Stimulated activated CD4-positive, alpha-beta T cell treated with anti-CD3 and anti-CD28 coated beads, Interleukin-1b, Interleukin-23, amount 100 ng/mL, for 1 hour (primary cell): ENCODE measurements around the gene MELTF.
"Not testable (repeated sequence)": the region's sequence is repeated elsewhere in the genome, so short reads cannot be mapped to it uniquely, and the experiment has no call there.

Experiments used
- DNase-seq, 2 donors: peaks; one replicate each; pipeline ENCODE4 v3.0.0-alpha.2; 2020; ENCODE audit warnings: low read depth in 2 of 2

MELTF gene

GRCh38 chr3:197029511-197030167 lies at the start of gene MELTF:
Gene MELTF, minus strand, starts transcription at chr3:197029817. Its CDS starts 115 bp downstream, at chr3:197029702.
- DNase-seq: peak; percentile 17 to 65

- no peak for DNase-seq
Measured at GRCh38 chr3:197076415-197076814, 46.8 kb upstream of the MELTF start.

DNA sequence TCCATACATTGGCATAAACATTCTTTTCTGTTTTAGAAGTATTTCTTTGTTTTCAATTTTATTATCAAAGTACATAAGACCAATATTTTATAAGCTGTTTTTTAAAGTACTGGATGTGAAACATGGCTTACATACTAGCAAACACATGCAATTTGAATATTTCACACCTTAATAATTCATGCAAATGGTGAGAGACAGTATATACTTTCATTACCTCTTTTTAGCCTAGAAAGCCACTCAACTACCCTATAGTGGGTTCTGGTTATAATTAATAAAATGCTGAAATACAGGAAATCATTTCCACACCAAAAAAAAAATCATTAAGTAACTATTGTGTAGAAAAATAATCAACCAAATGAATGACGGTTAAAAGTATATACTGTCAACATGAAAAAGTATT lies 38.5 kb upstream of the MELTF start:
- DNase-seq: no peak

DNA sequence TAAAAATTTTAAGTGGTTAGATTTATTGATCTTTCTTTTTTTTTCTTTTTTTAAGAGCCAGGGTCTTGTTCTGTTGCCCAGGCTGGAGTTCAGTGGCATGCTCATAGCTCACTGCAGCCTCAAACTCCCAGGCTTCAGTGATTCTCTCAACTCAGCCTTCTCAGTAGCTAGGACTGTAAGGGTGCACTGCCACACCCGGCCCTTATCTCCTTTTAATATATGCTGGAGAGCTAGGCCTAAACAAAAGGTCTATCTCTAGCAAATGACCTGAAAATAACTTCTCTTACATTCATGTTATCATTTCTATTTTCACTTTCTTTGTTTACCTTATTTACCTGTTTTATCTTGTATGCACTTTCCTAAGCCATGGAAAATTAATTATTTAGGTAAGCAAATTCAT lies 35.2 kb upstream of the MELTF start:
- no peak for DNase-seq

- no peak for DNase-seq
Measured at GRCh38 chr3:197062446-197062845, 32.8 kb upstream of the MELTF start.

GRCh38 chr3:197051637-197052036 lies 22.0 kb upstream of the MELTF start:
- DNase-seq: not testable (repeated sequence)

GRCh38 chr3:197050511-197050910 lies 20.9 kb upstream of the MELTF start:
- DNase-seq: no peak

DNA sequence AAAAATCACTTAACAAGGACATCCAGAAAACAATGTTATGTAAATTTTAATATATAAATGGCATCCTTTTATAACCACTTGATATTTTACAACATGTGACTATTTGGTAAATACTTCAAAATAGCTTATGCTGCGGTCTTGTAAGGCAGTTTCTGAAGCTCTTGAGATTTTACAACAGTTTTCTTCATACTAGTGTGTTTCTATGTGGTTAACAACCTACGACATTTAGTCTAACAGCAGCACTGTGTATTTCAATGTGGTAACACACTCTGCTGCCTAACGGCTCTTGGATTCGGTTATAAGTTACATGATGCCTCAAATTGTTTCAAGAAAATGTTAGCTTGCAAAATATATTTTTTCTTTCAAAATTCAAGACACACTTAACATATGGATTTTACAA lies 12.9 kb upstream of the MELTF start:
- no peak for DNase-seq

- DNase-seq: no peak
Measured at GRCh38 chr3:197041875-197042488, 12.4 kb upstream of the MELTF start.

DNA sequence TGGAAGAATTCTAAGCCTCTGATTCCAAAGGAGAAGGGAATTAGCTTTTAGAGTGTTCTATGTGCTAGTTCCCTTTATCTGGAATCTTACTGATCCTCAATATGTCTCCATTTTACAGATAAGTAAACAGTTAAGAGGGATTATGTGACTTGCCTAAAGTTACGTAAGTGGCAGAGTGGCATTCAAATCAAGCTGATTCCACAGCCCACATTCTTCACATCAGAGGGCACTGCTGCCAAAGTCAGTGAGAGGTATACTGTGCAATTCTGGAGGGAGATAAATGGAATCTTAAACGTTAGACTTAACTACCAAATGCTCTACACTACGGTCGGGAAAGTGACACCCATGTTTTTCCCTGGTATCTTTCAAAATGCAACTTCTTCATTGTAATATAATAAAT lies 11.0 kb upstream of the MELTF start:
- no peak for DNase-seq

DNA sequence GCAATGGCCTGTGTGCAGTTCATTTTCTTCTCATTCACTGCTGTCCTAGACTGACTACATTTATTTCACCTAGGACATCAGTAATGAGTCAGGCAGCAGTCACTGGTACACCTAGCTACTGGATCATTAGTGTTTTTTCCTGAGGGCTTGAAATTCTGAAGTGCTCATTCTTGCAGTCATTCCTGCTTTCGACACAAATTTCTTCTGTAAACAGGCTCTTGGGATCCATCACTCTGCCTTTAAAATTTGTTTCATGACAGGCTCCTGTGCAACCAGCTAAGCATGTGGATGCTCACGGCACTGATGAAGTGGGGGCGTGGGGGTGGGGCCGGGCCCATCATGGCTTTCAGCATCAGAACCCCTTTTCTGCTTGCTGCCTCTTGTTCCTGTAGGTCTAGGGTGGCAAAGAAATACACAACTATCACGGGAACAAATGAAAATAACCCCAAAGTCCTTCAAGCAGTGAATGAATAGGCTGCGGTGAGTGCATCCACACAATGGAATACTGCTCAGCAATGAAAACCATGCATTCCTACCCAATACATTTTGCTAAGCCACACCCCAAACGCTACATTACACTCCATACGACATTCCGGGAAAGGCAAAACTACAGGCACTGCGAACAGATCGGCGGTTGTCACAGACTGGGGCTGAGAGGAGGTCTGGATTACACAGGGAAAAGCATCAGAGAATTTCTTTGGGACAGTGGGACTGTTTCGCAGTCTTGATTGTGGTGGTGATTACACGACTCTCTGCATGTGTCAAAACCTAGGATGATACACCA lies 9.3 kb upstream of the MELTF start:
- no peak for DNase-seq

DNA sequence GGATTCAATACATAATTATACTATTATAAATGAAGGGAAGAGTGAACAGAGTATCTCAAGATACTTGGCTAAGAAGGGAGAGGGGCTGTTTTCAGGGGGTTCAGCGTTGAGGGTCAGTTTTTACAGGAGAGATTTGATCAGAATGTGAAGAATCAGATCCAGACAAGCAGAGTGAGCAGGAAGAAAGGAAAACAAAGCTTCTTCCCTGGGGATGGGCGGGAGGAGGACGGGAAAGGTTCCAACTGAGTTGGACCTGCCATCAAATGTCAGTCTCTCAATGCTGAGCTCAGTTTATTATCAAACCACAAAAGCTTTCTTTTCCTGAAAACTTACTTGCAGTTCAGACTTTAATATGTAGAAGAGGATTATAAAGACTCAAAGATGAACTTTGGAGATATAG lies 6.0 kb upstream of the MELTF start:
- DNase-seq: no peak

DNA sequence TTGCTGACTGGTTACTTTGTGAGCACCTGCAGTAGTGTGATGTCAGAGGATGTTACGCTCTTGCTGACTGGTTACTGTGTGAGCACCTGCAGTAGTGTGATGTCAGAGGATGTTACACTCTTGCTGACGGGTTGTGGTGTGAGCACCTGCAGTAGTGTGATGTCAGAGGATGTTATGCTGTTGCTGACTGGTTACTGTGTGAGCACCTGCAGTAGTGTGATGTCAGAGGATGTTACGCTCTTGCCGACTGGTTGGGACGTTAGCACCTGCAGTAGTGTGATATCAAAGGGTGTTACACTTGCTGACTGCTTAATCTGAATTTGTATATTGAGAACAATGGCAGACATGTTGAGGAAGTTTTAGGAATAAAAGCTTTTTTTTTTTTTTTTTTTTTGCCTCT lies 5.2 kb upstream of the MELTF start:
- not testable (repeated sequence) for DNase-seq

GRCh38 chr3:197033764-197034163 lies 4.1 kb upstream of the MELTF start:
- DNase-seq: not testable (repeated sequence)

DNA sequence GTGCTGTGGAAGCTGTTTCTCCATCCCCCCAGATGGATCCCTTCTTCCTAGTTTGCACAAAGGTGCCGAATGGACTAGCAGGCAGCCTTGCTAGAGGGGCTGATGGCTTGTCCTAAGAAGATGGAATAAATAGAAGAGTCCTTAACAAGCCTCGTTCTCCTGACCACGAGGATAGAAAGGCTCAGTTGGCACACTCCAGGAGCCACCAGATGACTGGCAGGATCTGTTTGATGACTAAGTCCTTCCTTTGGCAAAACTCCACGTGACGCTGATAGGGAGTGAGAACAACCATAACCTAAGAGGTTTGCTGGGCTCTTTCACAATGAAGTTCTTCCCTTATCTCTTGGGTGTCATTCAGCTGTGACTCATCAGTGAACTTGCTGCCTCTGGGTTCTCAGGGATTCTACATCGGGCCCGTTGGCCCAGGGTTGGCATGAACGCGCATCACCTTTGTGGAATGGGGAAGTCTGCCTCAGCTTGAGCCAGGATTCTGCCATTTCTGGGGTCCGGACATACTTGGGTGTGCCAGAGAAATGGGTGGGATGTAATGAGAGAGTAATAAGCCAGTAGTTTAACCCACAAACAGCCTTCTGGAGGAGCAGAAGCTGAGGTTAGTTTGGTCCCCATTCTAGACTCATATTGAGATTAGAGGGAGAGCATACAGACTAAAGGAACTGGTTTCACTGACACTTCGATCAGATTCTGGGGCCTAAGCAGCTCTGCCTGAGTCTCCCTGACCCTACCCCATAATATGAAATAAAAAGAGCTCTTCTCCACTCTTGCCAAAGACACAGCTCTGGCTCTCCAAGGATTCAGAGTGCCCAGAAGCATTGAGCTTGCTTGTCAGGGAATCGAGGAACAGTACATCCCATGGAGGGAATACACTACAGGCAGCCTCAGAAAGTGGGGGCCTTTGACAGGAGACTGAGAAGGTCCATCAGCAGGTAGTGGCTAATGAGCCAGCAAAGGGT lies 2.0 kb upstream of the MELTF start:
- DNase-seq: no peak

- DNase-seq: no peak
Measured at GRCh38 chr3:197030379-197031314, 1.0 kb upstream of the MELTF start.

DNA sequence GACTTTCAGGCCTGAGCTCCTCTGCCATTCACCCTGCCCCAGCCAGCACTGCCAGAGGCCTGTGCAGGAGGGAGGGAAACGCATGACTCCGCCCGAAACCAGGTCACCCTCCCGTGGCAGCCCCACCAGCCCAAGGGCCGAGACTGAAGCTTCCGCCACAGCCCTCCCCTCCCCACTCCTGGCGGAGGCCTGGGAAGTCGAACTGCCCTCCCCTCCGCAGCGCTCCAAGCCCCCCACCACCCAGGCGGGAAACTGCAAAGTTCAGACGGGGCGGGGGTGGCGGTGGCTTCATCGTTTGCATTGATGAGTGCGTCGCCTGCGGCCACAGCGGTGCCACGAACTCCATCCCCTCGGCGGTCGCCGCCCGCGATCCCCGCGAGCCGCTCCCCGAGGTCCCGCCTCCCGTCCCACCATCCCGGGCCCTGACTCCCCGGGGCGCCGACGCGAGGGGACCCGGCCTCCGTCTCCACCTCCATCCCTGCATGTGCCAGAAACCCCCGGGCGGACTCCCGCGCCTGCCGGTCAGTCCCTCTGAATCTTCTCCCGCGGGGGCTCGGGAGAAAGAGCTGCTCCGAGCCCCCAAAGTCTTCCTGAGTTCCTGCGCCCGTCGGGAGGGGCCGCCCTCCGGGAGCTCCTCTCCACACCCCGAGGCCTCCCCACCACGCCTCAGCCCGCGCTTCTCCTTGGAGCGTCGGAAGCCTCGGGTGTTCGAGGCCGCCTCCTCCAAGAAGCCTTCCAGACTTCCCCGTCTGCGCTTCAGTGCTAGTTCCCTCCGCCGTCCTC lies 698 bp downstream of the MELTF start:
- no peak for DNase-seq

GRCh38 chr3:197027896-197028727 lies 1.5 kb downstream of the MELTF start:
- DNase-seq: no peak
